Activated CD4-positive, alpha-beta T cell treated with anti-CD3 and anti-CD28 coated beads, Interleukin-2, amount 50 U/mL, for 24 hours (primary cell): Measurements from ENCODE around the gene PAGR1.
A peak's percentile ranks its signal among the peaks of the same experiment; 100 is the strongest.
"Not testable (repeated sequence)": the region's sequence is repeated elsewhere in the genome, so short reads cannot be mapped to it uniquely, and the experiment has no call there.

Experiments used
- DNase-seq, 2 donors: peaks; one replicate each; pipeline ENCODE4 v3.0.0-alpha.2; 2020; ENCODE audit warnings: low read depth in 1 of 2, low spot score in 1 of 2

Gene PAGR1

DNA sequence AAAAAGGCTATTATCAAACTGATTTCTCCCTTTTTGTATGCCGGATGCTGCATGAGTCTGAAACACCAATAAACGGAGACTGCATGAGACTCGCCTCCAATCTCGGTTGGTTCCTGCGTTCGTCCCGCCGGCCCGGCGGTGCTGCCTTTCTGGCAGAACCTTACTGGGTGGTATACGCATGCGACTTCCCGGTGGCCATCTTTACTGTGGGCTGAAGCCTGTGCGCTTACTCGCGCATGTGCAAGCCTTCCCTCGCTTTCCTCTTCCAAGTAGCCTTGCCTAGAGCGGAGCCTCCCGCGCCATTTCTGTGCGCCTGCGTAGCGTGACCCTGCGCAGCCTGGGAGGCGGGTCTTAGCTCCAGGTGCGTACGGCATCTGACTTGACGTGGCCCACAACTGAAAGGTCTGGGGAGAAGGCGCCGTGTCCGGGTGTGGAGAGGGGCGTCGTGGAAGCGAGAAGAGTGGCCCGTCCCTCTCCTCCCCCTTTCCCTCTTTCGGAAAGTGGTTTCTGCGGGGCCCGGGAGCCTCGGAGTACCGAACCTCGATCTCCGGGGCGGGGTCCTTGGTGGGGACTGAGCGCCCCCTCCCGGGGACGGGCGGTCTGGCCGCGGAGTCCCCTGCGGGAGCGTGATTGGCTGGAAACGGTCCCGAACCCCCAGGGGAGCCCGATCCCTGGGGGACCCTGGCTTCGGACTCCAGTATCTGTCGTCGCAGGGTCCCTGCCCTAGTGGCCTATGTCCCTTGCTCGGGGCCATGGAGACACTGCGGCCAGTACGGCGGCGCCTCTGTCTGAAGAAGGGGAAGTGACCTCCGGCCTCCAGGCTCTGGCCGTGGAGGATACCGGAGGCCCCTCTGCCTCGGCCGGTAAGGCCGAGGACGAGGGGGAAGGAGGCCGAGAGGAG, at the start of gene PAGR1:
Gene PAGR1 (plus strand): TSS at position 360 of the 901 bp plus-strand sequence. CDS start 374 bp downstream, at position 734.
- peak; percentile 96 to 99 for DNase-seq

DNA sequence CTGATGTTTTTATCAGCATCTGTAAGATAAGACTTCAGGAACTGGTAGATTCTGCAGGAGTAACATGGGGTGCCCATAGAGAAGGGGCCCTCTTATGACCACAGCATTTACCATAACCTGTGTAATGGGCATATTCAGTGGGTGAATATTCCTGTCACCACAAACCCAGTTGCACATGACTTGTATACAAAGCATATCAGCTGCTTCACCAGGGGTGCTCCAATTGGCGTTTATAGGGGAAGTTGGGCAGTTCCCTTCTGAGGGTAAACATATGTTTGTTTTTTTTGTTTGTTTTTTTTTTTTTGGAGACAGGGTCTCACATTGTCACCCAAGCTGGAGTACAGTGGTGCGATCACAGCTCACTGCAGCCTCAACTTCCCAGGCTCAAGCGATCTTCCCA, 49.4 kb upstream of the PAGR1 start:
- DNase-seq = no peak

DNA sequence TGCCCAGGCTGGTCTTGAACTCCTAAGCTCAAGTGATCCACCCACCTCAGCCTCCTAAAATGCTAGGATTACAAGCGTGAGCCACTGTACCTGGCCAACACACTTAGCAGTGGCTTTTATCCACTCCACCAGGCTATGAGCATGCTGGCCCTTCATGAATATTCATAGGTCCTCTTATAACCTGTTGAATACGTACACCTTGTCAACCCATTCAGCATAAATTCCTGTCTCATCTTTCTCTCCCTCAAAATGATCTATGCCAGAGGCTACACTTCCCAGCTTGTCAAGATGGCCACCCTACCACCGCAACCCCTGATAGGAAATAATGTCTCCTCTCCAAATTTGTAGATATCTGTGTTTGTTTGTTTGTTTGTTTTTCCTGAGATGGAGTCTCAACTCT, 48.9 kb upstream of the PAGR1 start:
- DNase-seq = no peak

DNA sequence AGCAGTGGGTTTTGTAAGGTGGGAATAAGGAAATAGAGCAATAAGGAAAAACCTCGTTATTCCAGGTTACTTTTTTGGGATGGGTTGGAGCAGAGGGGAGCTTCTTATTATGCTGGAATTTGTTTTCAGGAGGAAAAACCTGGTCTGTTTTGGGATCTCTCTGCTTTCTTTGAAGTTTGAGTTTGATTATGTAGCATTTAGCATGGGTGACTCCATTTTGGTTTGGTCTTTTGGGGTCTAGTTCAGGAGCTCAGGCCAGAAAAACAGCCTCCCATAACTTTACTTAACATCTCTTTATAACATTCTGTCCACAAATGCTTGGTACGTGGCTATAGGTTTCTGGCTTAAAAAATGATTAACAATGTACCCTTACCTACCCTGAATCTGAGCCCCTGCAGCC, 46.4 kb upstream of the PAGR1 start:
- DNase-seq = no peak

DNA sequence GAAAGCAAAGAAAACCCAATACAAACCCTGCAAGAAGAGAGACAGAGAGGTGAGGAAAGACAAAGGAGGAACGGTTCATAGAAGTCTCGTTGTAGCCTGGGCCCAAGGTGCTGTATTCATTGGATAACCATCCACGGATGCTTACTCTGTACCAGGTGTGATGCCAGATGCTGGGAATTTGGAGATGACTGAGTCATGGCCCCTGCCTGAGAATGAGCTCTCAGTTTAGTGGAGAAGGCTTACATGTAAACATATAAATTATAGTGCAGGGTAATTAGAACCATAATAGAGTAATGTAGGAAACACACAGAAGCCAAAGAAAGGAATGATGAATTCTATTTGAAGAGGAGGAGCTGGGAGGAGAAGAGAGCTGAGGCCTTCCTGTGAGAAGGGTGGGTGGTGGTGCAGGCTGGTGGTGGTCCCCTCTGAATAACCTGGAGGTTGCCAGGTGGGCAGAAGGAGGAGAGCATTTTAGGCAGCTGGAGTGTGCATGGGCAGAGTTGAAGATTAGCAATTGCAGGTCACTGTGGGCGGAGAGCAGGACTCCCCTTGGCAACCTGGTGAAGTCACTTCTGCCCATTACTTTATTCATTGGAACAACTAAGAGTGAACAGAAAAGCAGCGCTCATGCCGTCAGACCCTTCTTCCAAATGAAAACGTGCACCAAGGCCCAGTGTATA, 45.6 kb upstream of the PAGR1 start:
- no peak for DNase-seq

DNA sequence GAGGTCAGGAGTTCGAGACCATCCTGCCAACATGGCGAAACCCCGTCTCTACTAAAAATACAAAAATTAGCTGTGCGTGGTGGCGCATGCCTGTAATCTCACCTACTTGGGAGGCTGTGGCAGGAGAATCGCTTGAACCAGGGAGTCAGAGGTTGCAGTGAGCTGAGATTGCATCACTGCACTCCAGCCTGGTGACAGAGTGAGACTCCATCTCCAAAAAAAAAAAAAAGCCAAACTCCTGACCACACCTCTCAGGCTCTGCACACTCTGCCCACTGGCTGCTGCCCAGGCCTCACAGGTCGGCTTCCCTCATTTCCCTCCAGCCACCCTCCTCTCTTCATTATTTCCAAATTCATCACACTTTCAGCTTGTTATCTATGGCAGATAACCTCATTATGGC, 43.6 kb upstream of the PAGR1 start:
- DNase-seq = not testable (repeated sequence)

DNA sequence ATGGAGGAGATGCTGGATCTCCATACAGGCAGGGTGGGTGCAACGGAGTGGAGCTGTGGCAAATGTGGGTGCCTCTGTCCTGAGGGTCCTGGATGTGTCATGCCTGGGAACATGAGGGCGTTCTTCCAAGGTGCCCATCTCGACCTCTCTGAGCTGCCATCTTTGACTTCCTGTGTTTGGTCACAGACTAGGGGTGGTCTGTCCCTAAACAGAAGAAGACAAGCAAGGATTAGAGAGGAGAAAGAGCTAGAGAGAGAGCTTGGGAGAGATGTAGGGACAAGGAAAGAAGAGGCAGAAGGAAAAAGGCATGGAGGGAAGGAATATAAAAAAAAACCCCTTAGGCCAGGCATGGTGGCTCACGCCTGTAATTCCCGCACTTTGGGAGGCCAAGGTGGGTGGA, 41.2 kb upstream of the PAGR1 start:
- no peak for DNase-seq

DNA sequence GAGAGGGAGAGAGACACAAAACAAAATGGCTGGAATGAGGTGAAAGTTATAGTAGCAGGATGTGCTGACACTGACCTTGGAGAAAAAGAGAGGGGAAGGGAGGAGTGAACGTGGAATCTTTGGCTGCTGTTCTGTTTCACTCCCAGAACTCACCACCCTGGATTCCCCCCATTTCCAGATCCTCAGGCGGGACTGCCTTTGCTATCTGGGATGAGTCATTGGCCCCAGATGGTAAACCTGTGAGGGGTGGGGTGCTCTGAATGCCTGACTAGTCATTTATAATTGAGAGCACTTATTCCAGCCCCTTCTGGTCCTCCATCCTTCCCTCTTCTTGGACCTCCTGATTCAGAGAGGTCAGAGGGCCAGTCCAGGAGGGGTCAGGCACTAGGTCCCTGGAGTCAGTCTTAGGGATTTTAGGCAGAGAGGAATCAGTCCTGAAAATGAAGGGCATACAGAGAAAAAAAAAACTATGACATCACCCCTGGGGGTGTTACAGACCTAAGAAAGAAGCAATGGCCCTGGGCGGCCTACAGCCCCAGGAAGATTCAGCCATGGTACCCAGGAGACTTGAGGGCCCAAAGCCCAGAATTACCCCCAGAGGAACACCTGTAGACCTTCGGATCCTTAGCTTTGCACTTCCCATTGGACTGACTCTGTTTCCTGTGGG, 40.1 kb upstream of the PAGR1 start:
- no peak for DNase-seq

DNA sequence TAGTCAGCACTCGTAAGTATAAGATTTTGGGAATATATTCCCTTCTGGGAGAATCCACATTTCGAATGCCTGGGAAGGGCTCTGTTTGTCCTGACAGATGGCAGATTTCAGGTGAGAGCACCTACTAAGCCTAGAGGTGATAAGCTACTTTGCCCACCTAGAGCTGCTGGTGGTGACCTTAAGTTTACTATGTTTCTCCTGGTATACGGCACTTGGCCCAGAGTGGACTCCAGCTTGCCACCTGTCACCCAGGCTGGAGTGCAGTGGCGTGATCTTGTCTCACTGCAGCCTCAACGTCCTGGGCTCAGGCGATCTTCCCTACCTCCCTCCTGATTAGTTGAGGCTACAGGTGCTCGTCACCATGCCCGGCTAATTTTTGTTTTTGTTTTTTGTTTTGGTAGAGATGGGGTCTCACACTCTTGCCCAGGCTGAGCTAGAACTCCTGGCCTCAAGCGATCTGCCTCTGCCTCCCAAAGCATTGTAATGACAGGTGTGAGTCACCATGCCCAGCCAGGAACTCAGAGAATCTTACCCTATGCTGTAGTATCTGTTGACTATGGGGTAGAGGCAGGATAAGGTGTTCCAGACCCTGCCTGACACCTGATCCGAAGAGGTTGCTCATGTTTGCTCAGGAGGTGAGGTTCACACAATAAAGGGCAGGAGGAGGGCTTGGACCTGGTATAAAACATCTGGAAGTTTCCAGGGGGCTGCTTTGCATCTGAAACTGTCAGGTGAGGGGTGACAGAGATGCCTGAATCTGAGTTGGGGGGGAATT, 38.2 kb upstream of the PAGR1 start, which contains the start of gene ZG16:
Gene ZG16 (plus strand): TSS at position 681 of the 775 bp plus-strand sequence. CDS start 1,011 bp downstream, outside the sequence.
- no peak for DNase-seq

DNA sequence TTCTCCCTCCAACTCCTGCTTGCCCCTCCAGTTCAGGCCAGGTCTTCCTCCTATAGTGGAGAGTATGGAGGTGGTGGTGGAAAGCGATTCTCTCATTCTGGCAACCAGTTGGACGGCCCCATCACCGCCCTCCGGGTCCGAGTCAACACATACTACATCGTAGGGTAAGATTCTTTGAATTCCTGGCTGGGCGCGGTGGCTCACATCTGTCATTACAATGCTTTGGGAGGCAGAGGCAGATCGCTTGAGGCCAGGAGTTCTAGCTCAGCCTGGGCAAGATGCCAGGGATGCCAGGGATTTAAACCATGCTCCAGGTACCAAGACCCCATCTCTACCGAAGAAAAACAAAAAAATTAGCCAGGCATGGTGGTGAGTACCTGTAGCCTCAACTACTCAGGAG, 36.5 kb upstream of the PAGR1 start:
- DNase-seq = no peak

DNA sequence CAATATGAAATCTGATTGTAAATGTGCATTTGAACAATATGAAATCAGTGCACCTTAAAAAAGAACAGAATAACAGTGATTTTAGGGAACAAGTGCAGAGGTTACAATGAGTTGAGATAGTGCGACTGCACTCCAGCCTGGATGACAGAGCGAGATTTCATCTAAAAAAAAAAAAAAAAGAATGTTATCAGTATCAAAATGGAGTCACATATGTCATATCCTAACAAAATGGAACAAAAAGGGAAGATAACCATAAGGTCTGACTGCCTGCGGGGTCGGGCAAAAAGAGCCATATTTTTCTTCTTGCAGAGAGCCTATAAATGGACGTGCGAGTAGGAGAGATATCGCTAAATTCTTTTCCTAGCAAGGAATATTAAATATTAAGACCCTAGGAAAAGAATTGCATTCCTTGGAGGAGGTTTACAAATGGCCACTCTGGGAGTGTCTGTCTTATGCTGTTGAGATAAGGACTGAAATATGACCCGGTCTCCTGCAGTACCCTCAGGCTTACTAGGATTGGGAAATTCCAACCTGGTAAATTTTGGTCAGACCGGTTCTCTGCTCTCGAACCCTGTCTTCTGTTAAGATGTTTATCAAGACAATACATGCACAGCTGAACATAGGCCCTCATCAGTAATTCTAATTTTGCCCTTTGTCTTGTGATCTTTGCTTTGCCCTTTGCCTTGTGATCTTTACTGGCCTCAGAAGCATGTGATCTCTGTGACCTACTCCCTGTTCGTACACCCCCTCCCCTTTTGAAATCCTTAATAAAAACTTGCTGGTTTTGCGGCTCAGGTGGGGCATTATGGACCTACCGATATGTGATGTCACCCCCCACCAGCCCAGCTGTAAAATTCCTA, 32.6 kb upstream of the PAGR1 start:
- not testable (repeated sequence) for DNase-seq

DNA sequence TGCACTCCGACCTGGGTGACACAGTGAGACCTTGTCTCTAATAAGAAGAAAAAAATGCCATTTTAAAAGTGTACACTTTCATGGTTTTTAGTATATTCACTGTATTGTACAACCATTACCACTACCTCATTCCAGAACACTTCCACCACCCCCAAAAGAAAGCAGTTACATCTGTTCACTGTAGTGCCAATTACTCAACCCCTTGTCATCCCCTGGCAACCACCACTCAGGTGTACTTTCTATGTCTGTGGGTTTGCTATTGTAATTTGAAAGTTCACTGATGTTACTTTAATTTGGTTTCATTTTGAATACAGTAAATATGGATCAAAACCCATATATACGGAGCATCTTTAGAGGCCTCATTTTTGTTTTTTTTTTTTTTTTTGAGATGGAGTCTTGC, 31.8 kb upstream of the PAGR1 start:
- peak in 1 of 2 donors; percentile 37 for DNase-seq

DNA sequence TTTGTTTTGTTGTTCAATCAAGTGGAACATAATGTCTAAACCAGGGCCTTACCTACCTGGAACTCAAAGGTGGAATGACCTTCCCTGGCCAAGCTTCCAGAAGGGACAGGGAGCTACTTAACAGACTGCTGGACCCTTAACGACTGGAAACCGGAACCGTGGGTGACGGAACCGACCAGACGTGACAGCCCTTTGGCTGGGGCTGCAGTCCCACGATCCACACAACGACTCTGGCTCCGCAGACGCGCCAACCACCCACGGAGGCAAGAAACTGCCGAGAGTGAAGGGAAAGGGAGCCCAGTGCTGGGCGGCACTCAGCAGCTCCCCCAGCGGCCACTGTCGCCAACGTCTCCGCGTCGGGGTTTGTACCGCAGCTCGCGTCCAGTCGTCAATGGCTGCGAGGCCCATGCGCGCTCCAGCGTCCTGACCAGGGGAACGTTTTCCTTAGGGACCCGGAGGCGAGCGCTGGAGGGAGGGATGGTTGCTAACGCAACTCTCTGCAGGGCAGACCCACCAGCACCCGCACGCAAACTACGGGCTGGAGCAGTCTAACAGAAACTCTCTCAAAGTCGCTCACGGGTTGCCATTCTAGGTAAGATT, 31.0 kb upstream of the PAGR1 start:
- peak; percentile 50 to 54 for DNase-seq

DNA sequence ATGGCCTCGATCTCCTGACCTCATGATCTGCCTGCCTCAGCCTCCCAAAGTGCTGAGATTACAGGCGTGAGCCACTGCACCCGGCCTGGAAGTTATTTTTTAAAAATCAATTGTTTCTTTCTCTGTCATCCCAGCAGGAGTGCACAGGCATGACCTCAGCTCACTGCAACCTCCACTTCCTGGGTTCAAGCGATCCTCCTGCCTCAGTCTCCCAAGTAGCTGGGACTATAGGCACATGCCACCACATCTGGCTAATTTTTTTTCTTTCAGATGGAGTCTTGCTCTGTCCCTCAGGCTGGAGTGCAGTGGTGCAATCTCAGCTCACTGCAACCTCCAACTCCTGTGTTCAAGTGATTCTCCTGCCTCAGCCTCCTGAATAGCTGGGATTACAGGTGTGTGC, 28.8 kb upstream of the PAGR1 start:
- DNase-seq = not testable (repeated sequence)

DNA sequence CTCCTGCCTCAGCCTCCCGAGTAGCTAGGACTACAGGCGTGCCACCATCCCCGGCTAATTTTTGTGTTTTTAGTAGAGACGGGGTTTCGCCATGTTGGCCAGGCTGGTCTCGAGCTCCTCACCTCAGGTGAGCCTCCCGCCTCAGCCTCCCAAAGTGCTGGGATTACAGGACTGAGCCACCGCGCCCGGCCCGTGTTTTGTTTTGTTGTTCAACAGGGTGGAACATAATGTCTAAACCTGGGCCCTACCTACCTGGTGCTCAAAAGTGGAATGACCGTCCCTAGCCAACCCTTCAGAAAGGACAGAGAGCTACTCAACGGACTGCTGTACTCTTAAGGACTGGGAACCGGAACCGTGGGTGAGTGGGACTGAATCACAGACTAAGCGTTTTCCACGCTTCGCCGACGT, 26.2 kb upstream of the PAGR1 start:
- no peak for DNase-seq

DNA sequence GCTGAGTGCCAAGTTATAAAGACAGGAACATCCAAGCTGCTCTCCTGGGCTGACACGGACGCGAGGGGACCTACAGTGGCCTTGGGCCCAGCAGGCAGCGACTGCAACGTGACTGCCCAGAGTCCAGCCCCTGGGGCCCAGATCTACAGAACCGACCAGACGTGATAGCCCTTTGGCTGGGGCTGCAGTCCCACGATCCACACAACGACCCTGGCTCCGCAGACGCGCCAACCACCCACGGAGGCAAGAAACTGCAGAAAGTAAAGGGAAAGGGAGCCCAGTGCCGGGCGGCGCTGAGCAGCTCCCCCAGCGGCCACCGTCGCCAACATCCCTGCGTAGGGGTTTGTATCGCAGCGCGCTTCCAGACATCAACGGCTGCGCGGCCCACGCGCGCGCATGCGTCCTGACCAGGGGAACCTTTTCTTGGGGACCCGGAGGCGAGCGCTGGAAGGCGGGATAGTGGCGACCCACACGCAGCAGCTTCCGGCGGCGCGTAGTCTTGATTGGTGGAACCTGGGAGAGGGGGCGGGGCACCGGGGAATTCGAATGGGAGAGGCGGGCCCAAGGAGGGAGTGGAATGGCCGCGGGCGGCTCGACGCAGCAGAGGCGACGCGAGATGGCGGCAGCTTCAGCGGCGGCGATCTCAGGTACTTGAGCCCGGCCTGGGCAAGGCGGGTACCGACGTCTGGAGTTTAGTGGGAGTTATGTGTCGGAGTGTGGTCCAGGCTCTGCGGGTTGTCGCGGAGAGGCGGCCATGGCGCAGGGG, 25.6 kb upstream of the PAGR1 start, which contains the start of gene KIF22:
Gene KIF22 (plus strand): TSS at position 569 of the 766 bp plus-strand sequence. CDS start 9 bp downstream, at position 578.
- peak; percentile 98 to 100 for DNase-seq

DNA sequence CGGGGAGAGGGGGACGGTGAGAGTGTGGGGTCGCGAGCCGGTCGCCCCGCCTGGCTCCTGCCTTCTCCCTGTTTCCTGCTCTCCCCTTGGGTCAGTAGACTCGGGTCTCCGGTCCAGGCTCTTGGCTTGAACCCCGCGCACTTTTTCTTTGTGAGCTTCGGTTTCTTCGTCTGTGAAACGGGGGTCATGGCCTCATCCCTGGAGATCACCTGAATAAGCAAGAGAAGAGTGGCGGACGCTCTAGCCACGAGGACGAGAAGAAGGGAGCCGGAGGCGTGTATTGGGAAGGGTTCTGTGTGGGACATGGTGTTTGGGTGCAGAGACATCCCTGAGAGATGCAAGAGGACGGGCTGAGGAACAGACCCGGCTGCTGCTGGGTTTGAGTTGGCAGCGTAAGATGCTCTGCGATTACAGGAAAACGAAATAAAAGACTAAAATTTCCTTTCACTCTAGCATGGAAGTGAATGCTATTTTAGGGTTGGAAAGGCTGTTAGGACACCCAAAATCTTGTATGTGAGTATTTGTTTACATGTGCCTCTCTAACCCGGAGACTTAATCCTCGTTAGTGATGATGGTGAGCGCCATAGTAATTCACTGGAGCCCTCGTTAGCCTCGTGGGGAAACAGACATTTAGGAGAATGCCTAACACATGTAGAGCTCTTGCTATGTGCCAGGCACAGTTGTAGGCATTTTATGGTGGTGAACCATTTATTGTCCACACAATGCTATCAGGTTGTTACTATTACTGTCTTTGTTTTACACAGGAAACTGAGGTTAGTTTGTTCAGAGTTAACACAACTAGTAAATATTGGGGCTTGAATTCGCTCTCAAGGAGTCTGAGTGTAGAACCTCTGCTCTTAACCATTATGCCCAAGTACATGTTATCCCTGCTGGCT, 24.8 kb upstream of the PAGR1 start:
- no peak for DNase-seq
